Stimulated activated CD8-positive, alpha-beta memory T cell treated with anti-CD3 and anti-CD28 coated beads, Interleukin-12 subunit alpha, Interleukin-12 subunit beta, amount 100 ng/mL, for 1 hour (primary cell): ENCODE data around the gene SLC12A1.

ENCODE experiments used
- DNase-seq: peaks from one replicate; pipeline ENCODE4 v3.0.0-alpha.2; 2020; ENCODE audit warnings: low read depth

SLC12A1 gene

DNA sequence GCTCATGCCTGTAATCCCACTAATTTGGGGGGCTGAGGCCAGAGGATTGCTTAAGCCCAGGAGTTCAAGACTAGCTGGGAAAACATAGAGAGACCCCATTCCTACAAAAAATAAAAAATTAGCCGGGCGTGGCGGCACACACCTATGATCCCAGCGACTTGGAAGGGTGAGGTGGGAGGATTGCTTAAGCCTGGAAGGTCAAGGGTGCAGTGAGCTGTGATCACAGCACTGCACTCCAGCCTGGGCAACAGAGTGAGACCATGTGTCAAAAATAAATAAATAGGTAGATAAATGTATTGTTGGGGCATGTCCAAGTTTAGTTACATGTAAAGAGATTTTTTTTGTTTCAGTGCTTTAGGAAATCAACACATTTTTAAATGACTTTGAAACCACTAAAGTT is 36.4 kb downstream of the SLC12A1 start:
- DNase-seq = no peak

- no peak for DNase-seq
These were observed 38.8 kb downstream of the SLC12A1 start for GRCh38 chr15:48244921-48245320.

GRCh38 chr15:48248414-48248813 is 42.3 kb downstream of the SLC12A1 start:
- no peak for DNase-seq

- DNase-seq = no peak
These were observed 44.6 kb downstream of the SLC12A1 start for GRCh38 chr15:48250640-48251076.

GRCh38 chr15:48253172-48253571 is 47.1 kb downstream of the SLC12A1 start:
- DNase-seq = no peak

GRCh38 chr15:48265135-48265534 is 59.0 kb downstream of the SLC12A1 start:
- no peak for DNase-seq

DNA sequence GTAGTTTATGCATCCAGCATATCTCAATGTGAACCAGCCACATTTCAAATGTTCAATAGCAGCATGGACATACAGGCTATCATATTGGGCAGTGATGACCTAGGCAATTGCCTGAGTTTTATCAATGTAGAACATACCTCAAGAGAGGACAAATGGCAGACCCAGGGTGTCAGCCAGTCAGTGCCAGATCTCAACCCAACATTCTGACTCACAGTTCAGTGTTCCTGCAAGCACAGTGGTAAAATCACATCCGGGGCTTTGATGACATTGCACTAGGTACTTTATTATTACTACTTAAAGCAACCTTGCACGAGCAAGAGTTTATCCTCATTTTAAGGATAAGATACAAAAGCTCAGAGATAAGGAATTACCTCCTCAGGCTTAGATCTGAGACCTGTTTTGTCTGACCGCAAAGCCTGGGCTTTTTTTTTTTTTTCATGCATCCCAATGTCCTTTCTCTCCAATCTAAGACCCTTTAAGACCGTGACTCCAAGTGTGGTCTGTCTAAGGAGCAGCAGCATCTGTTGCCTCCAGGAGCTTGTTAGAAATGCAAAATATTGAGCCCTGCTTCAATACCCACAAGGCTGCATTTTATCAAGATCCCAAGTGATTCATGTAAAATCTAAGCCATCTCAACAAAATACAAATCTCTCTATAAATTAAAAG is 60.1 kb downstream of the SLC12A1 start:
- DNase-seq = no peak

DNA sequence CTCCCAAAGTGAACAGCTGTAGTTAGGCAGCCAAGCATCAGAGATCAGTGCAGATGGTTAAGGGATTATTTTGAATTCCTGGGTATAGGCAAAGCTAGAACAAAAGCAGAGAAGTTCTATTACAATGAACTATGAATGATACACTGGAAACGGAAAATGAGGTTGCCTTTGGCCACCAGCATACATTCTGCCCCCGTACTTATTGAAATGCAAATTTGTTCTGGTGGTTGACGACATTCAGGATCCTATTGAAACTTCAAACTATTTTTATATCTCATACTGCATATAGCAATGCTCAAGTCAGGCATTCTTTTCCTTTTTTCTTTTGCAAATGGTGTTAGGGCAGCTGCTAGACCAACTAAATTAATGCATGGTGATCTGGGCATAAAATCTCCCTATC is 61.7 kb downstream of the SLC12A1 start:
- DNase-seq = no peak

DNA sequence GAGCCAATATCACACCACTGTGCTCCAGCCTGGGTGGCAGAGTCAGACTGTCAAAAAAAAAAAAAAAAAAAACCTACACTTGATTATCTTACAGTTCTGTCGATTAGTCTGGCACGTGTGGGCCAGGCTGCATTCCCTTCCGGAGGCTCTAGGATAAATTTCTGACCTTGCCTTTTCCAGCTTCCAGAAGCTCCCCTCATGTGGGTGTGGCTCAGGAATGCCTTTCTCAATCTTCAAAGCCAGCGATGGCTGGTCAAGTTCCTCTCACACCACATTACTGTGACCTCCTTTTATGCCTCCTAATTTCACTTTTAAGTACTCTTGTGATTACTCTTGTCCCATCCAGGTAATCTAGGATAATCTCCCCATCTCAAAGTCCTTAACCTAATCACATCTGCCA is 66.9 kb downstream of the SLC12A1 start:
- DNase-seq = no peak

DNA sequence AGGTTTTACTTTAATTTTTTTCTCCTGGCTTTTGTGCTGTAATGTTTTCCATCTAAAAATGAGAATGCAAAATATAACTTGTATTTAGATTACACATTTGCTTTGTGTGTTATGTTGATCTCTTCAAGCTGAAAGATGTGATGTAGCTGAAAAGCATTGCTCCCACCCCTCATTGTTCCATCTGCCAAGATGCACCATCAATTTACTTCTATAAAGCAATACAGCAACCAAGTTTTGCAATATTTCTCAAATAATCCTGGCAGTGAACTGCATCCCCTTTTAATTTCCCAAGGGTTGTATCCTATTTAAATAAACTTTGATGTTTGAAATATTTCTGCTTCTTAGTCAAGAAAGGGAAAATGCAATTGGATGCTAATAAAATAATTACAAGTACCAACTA is 72.6 kb downstream of the SLC12A1 start:
- DNase-seq = no peak

DNA sequence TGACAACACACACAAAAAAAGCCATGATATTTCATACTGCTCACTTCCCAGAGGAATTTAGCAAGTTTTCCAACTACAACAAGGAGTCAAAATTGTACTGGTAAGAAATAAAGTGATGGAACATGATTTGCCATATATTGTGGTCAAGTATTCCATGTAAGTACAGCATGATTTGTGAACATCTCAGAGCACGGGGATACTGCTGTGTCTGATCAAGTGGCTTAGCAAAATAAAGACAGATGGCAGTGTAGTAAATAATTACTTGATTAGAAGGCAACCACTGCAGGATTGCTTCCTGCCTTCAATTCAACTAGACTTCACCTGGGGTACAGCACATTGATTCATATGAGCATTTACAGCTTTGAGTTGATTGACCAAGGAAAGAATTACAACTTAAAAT is 73.5 kb downstream of the SLC12A1 start:
- DNase-seq = no peak

DNA sequence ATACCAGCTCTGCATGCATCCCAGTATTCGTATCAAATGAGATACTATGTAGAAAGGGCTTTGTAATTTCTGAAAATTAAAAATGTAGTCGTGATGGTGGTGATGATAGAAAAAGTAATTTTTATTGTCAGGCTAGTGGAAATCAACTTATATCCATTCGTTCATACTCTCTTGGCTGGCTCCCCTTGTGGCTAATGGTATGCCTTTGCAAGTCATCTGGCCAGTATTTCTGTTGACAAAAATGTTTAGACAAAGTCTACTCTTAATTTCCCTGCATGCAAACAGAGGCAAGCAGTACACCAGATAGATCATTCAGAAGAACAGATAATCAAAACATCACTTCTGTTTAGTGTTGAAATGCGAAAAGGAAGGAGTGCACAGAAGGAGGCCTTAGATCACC is 75.6 kb downstream of the SLC12A1 start:
- DNase-seq = no peak

DNA sequence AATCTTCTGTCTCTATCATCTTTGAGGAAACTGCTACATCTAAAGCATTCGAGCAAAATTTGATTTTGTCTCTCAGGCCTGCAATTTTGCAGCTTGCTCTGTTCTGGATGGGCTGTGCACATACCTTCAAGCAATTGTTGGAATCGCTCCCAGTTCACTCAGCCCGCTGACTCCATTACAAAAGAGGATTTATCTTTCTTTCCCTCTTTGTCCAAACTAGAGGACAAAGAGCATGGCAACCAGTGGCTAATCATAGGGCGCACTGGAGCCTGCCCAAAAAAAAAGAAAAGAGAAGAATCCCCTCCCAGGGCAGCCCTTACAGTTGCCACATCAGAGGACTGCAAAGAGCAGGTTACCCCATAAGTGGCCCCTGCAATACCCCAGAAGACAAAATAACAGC is 76.1 kb downstream of the SLC12A1 start:
- DNase-seq = no peak

- no peak for DNase-seq
These were observed 77.5 kb downstream of the SLC12A1 start for GRCh38 chr15:48283396-48284145.

DNA sequence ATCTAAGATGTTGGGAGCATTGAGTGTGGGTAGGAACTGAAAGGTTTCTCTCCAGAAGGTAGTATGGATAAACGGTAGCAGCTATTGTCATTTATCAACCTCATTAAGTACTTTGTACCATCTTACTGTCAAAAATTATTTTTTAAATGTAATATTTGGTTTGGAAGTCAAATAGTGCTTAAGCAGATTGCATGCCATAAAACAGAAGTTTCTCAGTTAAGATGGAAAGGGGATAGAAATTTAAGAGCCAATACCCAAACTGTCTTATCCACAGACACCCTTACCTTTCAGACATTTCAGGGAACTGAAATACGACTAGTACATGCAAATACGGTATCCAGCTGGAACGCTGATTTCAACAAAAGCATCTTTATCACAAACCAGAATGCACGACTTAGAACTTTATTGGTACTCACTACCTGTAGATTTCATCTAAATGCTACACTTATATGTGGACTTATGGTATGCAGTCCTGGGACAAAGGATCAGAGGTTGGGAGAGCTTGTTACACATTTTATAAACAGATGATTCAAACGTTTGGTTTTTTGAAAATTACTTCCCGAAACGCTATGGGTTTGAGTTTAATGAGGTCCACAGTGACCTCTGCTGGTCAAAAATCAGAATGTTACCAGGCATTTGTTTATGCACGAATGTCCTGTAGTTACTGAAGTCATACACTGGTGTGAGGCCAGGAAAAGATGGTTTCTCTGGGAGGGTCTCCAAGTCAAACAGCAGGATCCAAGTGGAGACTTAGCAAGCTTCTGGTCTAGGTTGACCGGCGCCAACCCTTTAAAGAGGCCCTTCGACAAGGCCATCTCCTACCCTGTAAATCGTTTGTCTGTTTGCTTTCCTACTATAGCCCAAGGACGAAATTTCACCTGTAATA is 79.5 kb downstream of the SLC12A1 start:
- peak; percentile 11 for DNase-seq

DNA sequence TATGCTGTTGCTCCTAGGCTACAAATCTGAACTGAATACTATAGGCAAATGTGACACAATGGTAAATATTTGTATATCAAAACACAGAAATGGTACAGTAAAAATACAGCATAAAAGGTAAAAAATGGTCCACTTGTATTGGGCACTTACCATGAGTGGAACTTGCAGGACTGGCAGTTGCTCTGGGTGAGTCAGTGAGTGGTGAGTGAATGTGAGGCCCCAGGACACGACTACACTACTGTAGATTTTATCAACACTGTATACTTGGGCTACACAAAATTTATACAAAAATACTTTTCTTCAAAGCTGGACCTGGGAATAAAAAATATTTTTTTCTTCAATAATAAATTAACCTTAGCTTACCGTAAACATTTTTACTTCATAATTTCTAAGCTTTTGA is 83.5 kb downstream of the SLC12A1 start:
- DNase-seq = no peak

DNA sequence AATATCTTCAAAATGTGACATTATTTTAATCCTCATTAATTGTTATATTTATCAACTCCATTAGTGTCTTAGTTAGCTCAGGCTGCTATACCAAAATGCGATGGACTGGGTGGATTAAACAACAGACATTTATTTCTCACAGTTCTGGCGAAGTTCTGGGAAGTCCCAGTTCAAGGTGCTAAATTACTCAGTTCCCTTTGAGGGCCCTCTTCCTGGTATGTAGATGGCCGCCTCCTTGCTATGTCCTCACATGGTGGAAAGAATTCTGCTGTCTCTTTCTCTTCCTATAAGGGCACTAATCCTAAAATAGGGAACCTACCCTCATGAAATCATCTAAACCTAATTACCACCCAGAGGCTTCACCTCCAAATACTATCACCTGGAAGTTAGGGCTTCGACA is 86.4 kb downstream of the SLC12A1 start:
- no peak for DNase-seq

- DNase-seq = no peak
These were observed 91.6 kb downstream of the SLC12A1 start for GRCh38 chr15:48297668-48298067.

DNA sequence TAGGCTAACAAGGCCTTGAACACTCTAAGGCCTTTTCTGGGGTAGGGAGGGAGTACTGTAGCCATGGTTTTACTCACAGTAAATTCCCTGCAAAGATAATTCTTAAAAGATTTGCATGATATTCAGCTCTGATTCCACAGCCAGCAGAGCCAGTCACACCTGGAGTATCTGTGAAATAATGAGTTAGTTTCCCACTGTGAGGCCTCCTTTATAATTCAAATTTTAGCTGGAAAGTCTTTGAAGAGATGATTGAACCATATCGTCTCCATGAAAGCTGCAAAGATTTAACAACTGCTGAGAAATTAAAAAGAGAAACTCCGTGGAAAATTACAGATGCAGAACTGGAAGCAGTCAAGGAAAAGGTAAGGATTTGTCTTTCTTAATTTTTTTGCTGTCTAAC is 92.8 kb downstream of the SLC12A1 start:
- no peak for DNase-seq

DNA sequence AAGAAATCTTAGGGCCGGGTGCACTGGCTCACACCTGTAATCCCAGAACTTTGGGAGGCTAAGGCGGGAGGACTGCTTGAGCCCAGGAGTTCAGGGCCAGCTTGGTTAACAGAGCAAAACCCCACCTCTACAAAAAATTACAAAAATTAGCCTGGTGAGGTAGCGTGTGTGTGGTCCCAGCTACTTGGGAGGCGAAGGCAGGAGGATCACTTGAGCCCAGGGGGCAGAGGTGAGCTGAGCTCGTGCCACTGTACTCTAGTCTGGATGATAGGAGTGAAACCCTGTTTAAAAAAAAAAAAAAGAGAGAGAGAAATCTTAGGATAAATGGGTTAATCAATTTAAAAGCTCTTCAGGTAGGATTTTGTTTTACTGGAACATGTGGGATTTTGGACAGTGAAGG is 93.9 kb downstream of the SLC12A1 start:
- DNase-seq = no peak

DNA sequence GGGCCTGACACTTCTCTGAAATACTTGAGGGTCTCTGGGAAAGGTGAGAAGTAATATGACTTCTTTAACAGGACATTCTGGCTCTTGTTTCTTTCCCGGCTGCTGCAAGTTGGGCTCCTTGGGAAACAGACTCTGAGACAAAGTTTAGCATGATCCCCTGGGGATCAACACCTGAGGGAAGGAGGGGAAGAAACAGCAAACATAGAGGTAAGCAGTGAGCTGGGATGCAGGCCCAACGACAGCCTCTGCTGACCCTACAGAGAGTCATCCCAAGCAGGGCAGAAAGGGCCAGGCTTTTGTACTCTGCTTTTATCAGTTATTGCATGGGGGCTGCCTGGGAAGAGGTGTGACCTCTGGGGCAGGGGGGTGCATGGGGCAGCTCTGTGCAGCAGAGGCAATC is 98.3 kb downstream of the SLC12A1 start:
- no peak for DNase-seq

GRCh38 chr15:48306639-48307038 is 100.5 kb downstream of the SLC12A1 start:
- no peak for DNase-seq

DNA sequence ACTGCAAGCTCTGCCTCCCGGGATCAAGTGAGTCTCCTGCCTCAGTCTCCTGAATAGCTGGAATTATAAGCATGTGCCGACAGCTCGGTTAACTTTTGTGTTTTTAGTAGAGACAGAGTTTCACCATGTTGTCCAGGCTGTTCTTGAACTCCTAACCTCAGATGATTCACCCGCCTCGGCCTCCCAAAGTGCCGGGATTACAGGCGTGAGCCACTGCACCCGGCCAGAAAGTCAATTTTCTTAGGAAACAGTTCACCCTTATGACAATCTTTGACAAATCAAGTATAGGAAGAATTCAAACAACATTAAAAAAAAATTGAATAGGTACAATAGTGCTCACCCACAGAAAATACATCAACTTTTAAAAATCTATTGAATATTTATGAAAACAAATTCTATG is 101.5 kb downstream of the SLC12A1 start:
- DNase-seq = no peak
